Bronchial epithelial cell (primary cell): ENCODE data around the gene UMODL1. TPM values are rescaled to one million over a fixed set of nuclear protein-coding genes. Genes with fewer than 3 reads are reported as not detected.
A peak's percentile ranks its signal among the peaks of the same experiment; 100 is the strongest.

Experiments
- DNase-seq: peaks from one replicate; pipeline ENCODE4 v3.0.0-alpha.2; 2010; ENCODE audit warnings: low read depth
- FAIRE-seq: peaks from 2 replicates; lab custom pipeline; 2011; peaks lifted over from hg19 to GRCh38; lab: Jason Lieb, UNC
- H3K27me3 ChIP-seq: 2 replicates; pipeline ENCODE4 v1.5.1; 2011; ENCODE audit warnings: low read length; ENCODE audit not compliant: control insufficient read depth, insufficient read depth
- H3K36me3 ChIP-seq: 2 replicates; pipeline ENCODE4 v1.5.1; 2011; ENCODE audit warnings: low read length; ENCODE audit not compliant: control insufficient read depth, insufficient read depth
- H3K4me3 ChIP-seq: 2 replicates; pipeline ENCODE4 v1.5.1; 2011; ENCODE audit warnings: mild to moderate bottlenecking, low read depth, low read length, control low read depth
- CTCF ChIP-seq: IDR thresholded peaks from 2 replicates; pipeline ENCODE4 v1.5.1; 2011; ENCODE audit warnings: mild to moderate bottlenecking, moderate library complexity, low read length, control low read depth, inconsistent platforms; ENCODE audit not compliant: insufficient read depth, severe bottlenecking
- total RNA-seq: library from RNA; depleted of rRNA; stranded (reverse); fragments of >200 nt; gene quantifications from 2 replicates; pipeline ENCODE4 v1.2.1, GENCODE V29; 2014

UMODL1 gene
- total RNA-seq, 1 donor from 2014 or later, result not detected

DNA sequence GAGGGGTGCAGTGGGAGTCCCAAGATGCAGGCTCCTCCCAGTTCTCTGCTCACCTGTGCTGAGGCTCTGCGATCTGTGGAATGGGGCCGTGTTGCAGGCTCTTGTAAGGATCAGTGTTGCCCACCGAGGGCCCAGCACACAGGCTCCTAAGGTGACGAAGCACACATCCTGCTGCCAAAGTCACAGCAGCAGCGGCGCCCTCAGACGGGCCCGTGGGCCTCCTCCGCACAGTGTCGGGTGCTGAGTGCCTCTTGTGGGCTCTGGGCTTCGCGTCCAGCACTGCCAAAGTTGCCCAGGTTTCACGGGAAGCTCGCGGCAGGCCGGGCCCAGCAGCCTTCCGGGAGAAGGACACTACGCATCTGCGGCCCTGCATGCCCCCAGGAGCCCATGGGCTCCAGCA, 75.7 kb downstream of the UMODL1 start:
- no peak overlapping the region for H3K4me3 ChIP-seq
- no peak for TF ChIP-seq CTCF
- peaks cover 1% of the 10 kb centered on the region for H3K27me3 ChIP-seq
- DNase-seq, result no peak
- no peak for FAIRE-seq
- H3K36me3 ChIP-seq, result no peaks in the 10 kb centered on the region

- DNase-seq (no peak), FAIRE-seq (peak; percentile 66)
- TF ChIP-seq CTCF, result no peak
These were observed 76.4 kb downstream of the UMODL1 start for GRCh38 chr21:42147386-42148020.

DNA sequence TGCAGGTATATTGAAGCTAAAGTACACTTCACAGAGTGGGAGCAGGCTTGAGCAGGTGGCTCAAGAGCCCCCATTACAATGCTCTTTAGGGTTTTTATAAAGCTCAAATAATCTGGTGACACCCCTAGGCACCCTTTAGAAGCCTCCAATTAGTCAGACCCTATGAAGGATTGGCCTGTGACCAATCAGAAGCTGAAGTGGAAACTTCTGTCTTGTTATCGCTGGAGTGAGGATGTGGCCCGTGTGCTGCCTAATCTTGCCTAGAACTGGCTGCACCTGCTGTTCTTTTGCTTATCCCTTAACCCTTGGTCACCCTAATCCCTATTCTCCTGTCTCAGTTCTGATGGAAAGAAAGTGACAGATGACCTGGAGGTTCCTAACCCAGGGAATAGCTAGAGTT, 77.0 kb downstream of the UMODL1 start:
- no peak for TF ChIP-seq CTCF
- DNase-seq, result no peak
- no peak overlapping the region for H3K4me3 ChIP-seq
- no peak for FAIRE-seq
- no peaks in the 10 kb centered on the region for H3K36me3 ChIP-seq
- peaks cover 1% of the 10 kb centered on the region for H3K27me3 ChIP-seq

More at GRCh38 chr21:42147386-42148020, 76.4 kb downstream of the UMODL1 start:
- H3K36me3 ChIP-seq, result no peaks in the 10 kb centered on the region
- peaks cover 1% of the 10 kb centered on the region for H3K27me3 ChIP-seq
- no peak overlapping the region for H3K4me3 ChIP-seq

- no peak for DNase-seq
- Histone ChIP-seq H3K27me3 (peaks cover 3% of the 10 kb centered on the region), H3K4me3 (no peak overlapping the region), H3K36me3 (no peaks in the 10 kb centered on the region)
- no peak for FAIRE-seq
- TF ChIP-seq CTCF, result no peak
These were observed 77.5 kb downstream of the UMODL1 start for GRCh38 chr21:42148584-42148983.

DNA sequence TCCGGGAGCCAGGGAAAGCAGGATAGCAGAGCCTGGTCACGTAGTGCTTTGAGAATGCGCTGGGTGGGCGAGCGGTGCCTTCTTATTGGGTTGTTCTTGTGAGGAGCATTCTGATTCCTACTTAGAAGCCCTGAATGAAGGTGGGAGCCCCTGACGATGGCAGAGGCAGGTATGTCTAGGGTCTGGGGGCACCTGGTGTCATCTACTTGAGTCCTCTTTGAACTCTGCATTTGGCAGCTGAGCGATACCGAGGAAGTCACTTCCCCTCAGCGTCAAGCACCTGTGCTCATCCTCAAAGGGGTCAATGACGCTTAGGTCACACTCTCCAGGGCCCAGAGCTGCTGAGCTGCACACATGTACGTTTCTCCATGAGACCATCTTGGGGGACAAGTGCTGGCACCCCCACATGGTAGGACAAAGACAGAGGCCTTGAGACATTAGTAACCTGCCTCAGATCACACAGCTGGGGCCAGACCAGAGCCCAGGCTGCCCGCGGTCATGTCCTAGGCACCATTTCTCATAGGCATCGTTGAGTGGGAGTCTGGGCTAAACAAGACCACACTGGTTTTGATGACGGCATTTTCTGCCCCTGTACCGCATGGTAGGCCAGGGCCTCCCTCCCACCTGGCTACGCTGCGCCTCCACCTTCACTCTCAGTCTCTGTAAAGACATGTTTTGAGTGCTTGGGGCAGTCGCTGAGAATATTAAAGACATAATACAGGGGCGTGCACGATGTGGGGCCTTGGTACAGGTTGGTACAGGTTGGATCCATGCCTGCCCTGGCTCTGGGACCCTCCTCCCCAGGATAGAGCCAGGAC, 78.7 kb downstream of the UMODL1 start:
- no peak for TF ChIP-seq CTCF
- Histone ChIP-seq H3K27me3 (peaks cover 5% of the 10 kb centered on the region), H3K36me3 (no peaks in the 10 kb centered on the region), H3K4me3 (no peak overlapping the region)
- DNase-seq (peak; percentile 73), FAIRE-seq (no peak)
